Activated T-cell treated with anti-CD3 and anti-CD28 coated beads, Interleukin-2, amount 50 U/mL, for 4 hours (primary cell): Measurements from ENCODE around the gene BUD31. TPM values are rescaled to one million over a fixed set of nuclear protein-coding genes. Genes with fewer than 3 reads are reported as not detected.
"Not testable (repeated sequence)": the region's sequence is repeated elsewhere in the genome, so short reads cannot be mapped to it uniquely, and the experiment has no call there.

Experiments used
- ATAC-seq, 2 donors: fragments of 200-7000 bp; cut with Tn5 transposase; one replicate each; pipeline ENCODE4 v1.10.0; 2021
- DNase-seq: peaks from one replicate; pipeline ENCODE4 v3.0.0-alpha.2; 2020
- H3K27me3 Mint-ChIP-seq: one replicate; pipeline ENCODE4 v1.8.0; 2021; ENCODE audit warnings: low read depth, mixed read lengths
- H3K36me3 Mint-ChIP-seq: one replicate; pipeline ENCODE4 v1.8.0; 2022; ENCODE audit warnings: mixed read lengths; ENCODE audit not compliant: insufficient read depth
- H3K4me1 Mint-ChIP-seq: one replicate; pipeline ENCODE4 v1.8.0; 2021; ENCODE audit warnings: low read depth, mixed read lengths
- H3K4me3 Mint-ChIP-seq: one replicate; pipeline ENCODE4 v1.8.0; 2021; ENCODE audit warnings: mild to moderate bottlenecking, moderate library complexity, mixed read lengths
- H3K9me3 Mint-ChIP-seq: one replicate; pipeline ENCODE4 v1.8.0; 2021; ENCODE audit warnings: mixed read lengths
- total RNA-seq, 3 donors: library from RNA; stranded (reverse); gene quantifications; one replicate each; pipeline ENCODE4 v1.2.1, GENCODE V29; 2021

BUD31 gene
- total RNA-seq, 3 donors from 2014 or later, result 174 to 231 (median 178) TPM

- not testable (repeated sequence) for H3K36me3 Mint-ChIP-seq, ATAC-seq
- peaks cover 17% of the 10 kb centered on the region for H3K4me1 Mint-ChIP-seq
Observed at GRCh38 chr7:99387239-99387635, 21.5 kb upstream of the BUD31 start.

GRCh38 chr7:99387912-99388311 lies 20.9 kb upstream of the BUD31 start:
- ATAC-seq (no peak), DNase-seq (no peak)
- H3K4me3 Mint-ChIP-seq, result no peak overlapping the region
- H3K4me1 Mint-ChIP-seq, result peaks cover 17% of the 10 kb centered on the region
- H3K36me3 Mint-ChIP-seq, result peaks cover 7% of the 10 kb centered on the region
- no peaks in the 10 kb centered on the region for H3K27me3 Mint-ChIP-seq
- no peaks in the 10 kb centered on the region for H3K9me3 Mint-ChIP-seq

More at GRCh38 chr7:99387239-99387635, 21.5 kb upstream of the BUD31 start:
- not testable (repeated sequence) for H3K27me3 Mint-ChIP-seq, DNase-seq, H3K9me3 Mint-ChIP-seq, H3K4me3 Mint-ChIP-seq

GRCh38 chr7:99389772-99390171 lies 19.0 kb upstream of the BUD31 start:
- peaks cover 14% of the 10 kb centered on the region for H3K4me1 Mint-ChIP-seq
- ATAC-seq (no peak), DNase-seq (no peak)
- no peaks in the 10 kb centered on the region for H3K27me3 Mint-ChIP-seq
- no peak overlapping the region for H3K4me3 Mint-ChIP-seq
- peaks cover 12% of the 10 kb centered on the region for H3K36me3 Mint-ChIP-seq
- H3K9me3 Mint-ChIP-seq, result no peaks in the 10 kb centered on the region

- peaks cover 15% of the 10 kb centered on the region for H3K4me1 Mint-ChIP-seq
- H3K9me3 Mint-ChIP-seq, result no peaks in the 10 kb centered on the region
- no peaks in the 10 kb centered on the region for H3K27me3 Mint-ChIP-seq
- DNase-seq, result no peak
- peaks cover 12% of the 10 kb centered on the region for H3K36me3 Mint-ChIP-seq
- no peak overlapping the region for H3K4me3 Mint-ChIP-seq
- ATAC-seq, result no peak
Observed at GRCh38 chr7:99390941-99391602, 17.7 kb upstream of the BUD31 start.

GRCh38 chr7:99392046-99392445 lies 16.7 kb upstream of the BUD31 start:
- no peak for ATAC-seq
- Mint-ChIP-seq H3K27me3 (no peaks in the 10 kb centered on the region), H3K4me1 (peaks cover 15% of the 10 kb centered on the region), H3K36me3 (peaks cover 15% of the 10 kb centered on the region), H3K4me3 (no peak overlapping the region), H3K9me3 (no peaks in the 10 kb centered on the region)
- DNase-seq, result no peak

GRCh38 chr7:99392659-99393354 lies 16.0 kb upstream of the BUD31 start:
- peak overlapping the region; percentile 74 for H3K4me3 Mint-ChIP-seq
- H3K27me3 Mint-ChIP-seq, result no peaks in the 10 kb centered on the region
- H3K4me1 Mint-ChIP-seq, result peaks cover 15% of the 10 kb centered on the region
- ATAC-seq (peak; percentile 93 to 94), DNase-seq (peak; percentile 77)
- H3K9me3 Mint-ChIP-seq, result no peaks in the 10 kb centered on the region
- H3K36me3 Mint-ChIP-seq, result peaks cover 16% of the 10 kb centered on the region

- no peak for DNase-seq
- Mint-ChIP-seq H3K36me3 (peaks cover 20% of the 10 kb centered on the region), H3K4me3 (peak overlapping the region; percentile 74), H3K9me3 (no peaks in the 10 kb centered on the region), H3K4me1 (peaks cover 15% of the 10 kb centered on the region), H3K27me3 (no peaks in the 10 kb centered on the region)
- peak in 1 of 2 donors; percentile 18 for ATAC-seq
Observed at GRCh38 chr7:99393355-99394187, 15.2 kb upstream of the BUD31 start.

GRCh38 chr7:99394188-99394502 lies 14.6 kb upstream of the BUD31 start:
- H3K27me3 Mint-ChIP-seq, result no peaks in the 10 kb centered on the region
- no peak overlapping the region for H3K4me3 Mint-ChIP-seq
- no peak for DNase-seq
- peaks cover 20% of the 10 kb centered on the region for H3K36me3 Mint-ChIP-seq
- H3K4me1 Mint-ChIP-seq, result peaks cover 18% of the 10 kb centered on the region
- ATAC-seq, result no peak
- no peaks in the 10 kb centered on the region for H3K9me3 Mint-ChIP-seq

GRCh38 chr7:99395616-99396327 lies 13.0 kb upstream of the BUD31 start:
- Mint-ChIP-seq H3K36me3 (peaks cover 24% of the 10 kb centered on the region), H3K4me1 (peaks cover 18% of the 10 kb centered on the region)
- DNase-seq, result no peak

GRCh38 chr7:99396418-99397296 lies 12.1 kb upstream of the BUD31 start:
- H3K36me3 Mint-ChIP-seq, result peaks cover 30% of the 10 kb centered on the region

More at GRCh38 chr7:99395616-99396327, 13.0 kb upstream of the BUD31 start:
- H3K9me3 Mint-ChIP-seq, result no peaks in the 10 kb centered on the region
- H3K27me3 Mint-ChIP-seq, result no peaks in the 10 kb centered on the region
- ATAC-seq, result no peak
- no peak overlapping the region for H3K4me3 Mint-ChIP-seq

GRCh38 chr7:99397297-99397983 lies 11.3 kb upstream of the BUD31 start:
- Mint-ChIP-seq H3K4me1 (peaks cover 19% of the 10 kb centered on the region), H3K27me3 (no peaks in the 10 kb centered on the region), H3K36me3 (peaks cover 28% of the 10 kb centered on the region), H3K9me3 (no peaks in the 10 kb centered on the region), H3K4me3 (no peak overlapping the region)
- DNase-seq (no peak), ATAC-seq (no peak)

More at GRCh38 chr7:99396418-99397296, 12.1 kb upstream of the BUD31 start:
- H3K4me3 Mint-ChIP-seq, result no peak overlapping the region
- H3K4me1 Mint-ChIP-seq, result peaks cover 21% of the 10 kb centered on the region
- DNase-seq (no peak), ATAC-seq (no peak)
- H3K9me3 Mint-ChIP-seq, result no peaks in the 10 kb centered on the region
- no peaks in the 10 kb centered on the region for H3K27me3 Mint-ChIP-seq

GRCh38 chr7:99398891-99399445 lies 9.8 kb upstream of the BUD31 start:
- Mint-ChIP-seq H3K27me3 (no peaks in the 10 kb centered on the region), H3K36me3 (peaks cover 35% of the 10 kb centered on the region), H3K4me1 (peaks cover 12% of the 10 kb centered on the region), H3K4me3 (no peak overlapping the region), H3K9me3 (no peaks in the 10 kb centered on the region)
- ATAC-seq, result peak in 1 of 2 donors; percentile 12
- DNase-seq, result no peak

- ATAC-seq (no peak), DNase-seq (no peak)
- Mint-ChIP-seq H3K36me3 (peaks cover 35% of the 10 kb centered on the region), H3K4me3 (no peak overlapping the region), H3K27me3 (no peaks in the 10 kb centered on the region), H3K4me1 (peaks cover 16% of the 10 kb centered on the region), H3K9me3 (no peaks in the 10 kb centered on the region)
Observed at GRCh38 chr7:99399597-99399996, 9.2 kb upstream of the BUD31 start.
